Memory B cell (primary cell): ENCODE data around the gene CYBB.

Source experiments
- ATAC-seq: fragments of 150-1000 bp; cut with Tn5 transposase; 2 replicates; pipeline ENCODE4 v1.10.0; 2021; ENCODE audit warnings: low read depth, mild to moderate bottlenecking, moderate library complexity
- DNase-seq, 2 donors: peaks; one replicate each; pipeline ENCODE4 v3.0.0; 2022; ENCODE audit warnings: low spot score in 2 of 2
- H3K27ac Mint-ChIP-seq: one replicate; pipeline ENCODE4 v1.8.0; 2022; ENCODE audit warnings: mild to moderate bottlenecking, moderate library complexity, mixed read lengths
- H3K27me3 Mint-ChIP-seq: one replicate; pipeline ENCODE4 v1.8.0; 2022; ENCODE audit warnings: mixed read lengths
- H3K36me3 Mint-ChIP-seq: one replicate; pipeline ENCODE4 v1.8.0; 2022; ENCODE audit warnings: mild to moderate bottlenecking, mixed read lengths
- H3K4me1 Mint-ChIP-seq: one replicate; pipeline ENCODE4 v1.8.0; 2022; ENCODE audit warnings: mixed read lengths
- H3K4me3 Mint-ChIP-seq: one replicate; pipeline ENCODE4 v1.8.0; 2022; ENCODE audit warnings: mild to moderate bottlenecking, moderate library complexity, mixed read lengths
- H3K9me3 Mint-ChIP-seq: one replicate; pipeline ENCODE4 v1.8.0; 2022; ENCODE audit warnings: mixed read lengths

The CYBB gene

DNA sequence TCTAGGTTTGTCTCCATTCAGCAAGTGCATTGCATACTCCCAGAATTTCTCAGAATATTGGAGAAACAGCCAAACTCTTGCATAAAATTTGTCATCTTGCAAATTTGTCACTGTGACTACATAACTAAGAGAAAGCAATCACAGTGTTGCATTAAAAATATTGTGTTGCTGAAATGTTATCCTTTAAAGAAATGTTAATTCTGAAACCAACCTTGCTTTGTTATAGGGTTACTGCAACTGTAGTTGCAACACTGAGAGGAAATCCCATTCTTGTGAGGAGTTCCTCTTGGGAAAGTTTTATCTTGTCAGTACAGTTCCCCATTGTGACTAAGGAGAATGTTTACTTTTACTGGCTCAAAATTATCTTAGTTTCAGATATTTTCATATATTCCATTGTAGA is 20.9 kb downstream of the CYBB start:
- no peak for DNase-seq
- no peaks in the 10 kb centered on the region for H3K9me3 Mint-ChIP-seq
- no peak for ATAC-seq
- peak overlapping the region; percentile 87 for H3K27ac Mint-ChIP-seq
- H3K36me3 Mint-ChIP-seq: peaks cover 17% of the 10 kb centered on the region
- H3K4me3 Mint-ChIP-seq: no peak overlapping the region
- no peaks in the 10 kb centered on the region for H3K27me3 Mint-ChIP-seq
- peaks cover 6% of the 10 kb centered on the region for H3K4me1 Mint-ChIP-seq

DNA sequence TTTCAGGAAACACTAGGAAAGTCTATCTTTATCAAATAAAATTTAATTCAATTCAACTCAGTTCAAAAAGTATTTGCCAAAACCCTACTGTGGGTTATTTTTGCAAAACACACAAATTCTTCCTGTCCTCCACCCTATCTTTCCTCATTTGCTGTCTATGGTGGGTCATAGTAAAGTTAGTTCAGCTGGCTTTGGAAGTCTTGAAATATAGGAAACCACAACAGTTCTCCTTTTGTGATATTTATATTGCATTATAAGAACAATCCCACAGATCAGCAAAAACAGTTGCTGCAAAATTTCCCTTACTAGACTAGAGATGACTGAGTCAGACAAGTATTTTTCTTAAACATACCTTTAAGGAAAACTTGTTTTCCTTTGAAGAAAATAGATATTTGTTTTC is 22.2 kb downstream of the CYBB start:
- H3K4me1 Mint-ChIP-seq: peaks cover 7% of the 10 kb centered on the region
- H3K4me3 Mint-ChIP-seq: no peak overlapping the region
- no peak for ATAC-seq
- H3K36me3 Mint-ChIP-seq: peaks cover 15% of the 10 kb centered on the region
- peak overlapping the region; percentile 87 for H3K27ac Mint-ChIP-seq
- H3K9me3 Mint-ChIP-seq: no peaks in the 10 kb centered on the region
- DNase-seq: no peak
- no peaks in the 10 kb centered on the region for H3K27me3 Mint-ChIP-seq

DNA sequence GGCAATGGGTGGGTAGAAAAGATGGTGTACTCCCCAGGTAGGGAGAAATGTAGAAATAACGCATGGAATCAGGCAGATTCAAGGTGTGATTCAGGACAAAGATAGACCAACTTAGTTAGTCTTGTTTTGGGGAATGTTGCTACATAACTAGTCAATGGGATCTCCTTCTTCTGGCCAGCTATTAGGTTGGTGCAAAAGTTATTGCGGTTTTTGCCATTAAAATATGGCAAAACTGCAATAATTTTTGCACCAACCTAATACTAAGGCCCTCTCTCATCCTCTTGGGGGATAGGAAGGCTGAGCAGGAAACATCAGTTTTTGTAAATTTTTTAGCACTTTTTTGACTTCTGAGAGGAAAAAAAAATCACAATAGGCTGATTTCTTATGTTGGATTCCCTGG is 23.2 kb downstream of the CYBB start:
- Mint-ChIP-seq H3K36me3 (peaks cover 16% of the 10 kb centered on the region), H3K9me3 (no peaks in the 10 kb centered on the region)

GRCh38 chrX:37809970-37810369 is 30.1 kb downstream of the CYBB start:
- DNase-seq (no peak), ATAC-seq (no peak)
- no peaks in the 10 kb centered on the region for H3K27me3 Mint-ChIP-seq
- no peak overlapping the region for H3K4me3 Mint-ChIP-seq
- H3K27ac Mint-ChIP-seq: peak overlapping the region; percentile 79
- peaks cover 18% of the 10 kb centered on the region for H3K36me3 Mint-ChIP-seq
- peaks cover 21% of the 10 kb centered on the region for H3K4me1 Mint-ChIP-seq
- no peaks in the 10 kb centered on the region for H3K9me3 Mint-ChIP-seq

More for the DNA sequence above, 23.2 kb downstream of the CYBB start:
- Mint-ChIP-seq H3K27ac (no peak overlapping the region), H3K4me1 (peaks cover 7% of the 10 kb centered on the region), H3K27me3 (no peaks in the 10 kb centered on the region), H3K4me3 (no peak overlapping the region)
- ATAC-seq: no peak
- DNase-seq: no peak

DNA sequence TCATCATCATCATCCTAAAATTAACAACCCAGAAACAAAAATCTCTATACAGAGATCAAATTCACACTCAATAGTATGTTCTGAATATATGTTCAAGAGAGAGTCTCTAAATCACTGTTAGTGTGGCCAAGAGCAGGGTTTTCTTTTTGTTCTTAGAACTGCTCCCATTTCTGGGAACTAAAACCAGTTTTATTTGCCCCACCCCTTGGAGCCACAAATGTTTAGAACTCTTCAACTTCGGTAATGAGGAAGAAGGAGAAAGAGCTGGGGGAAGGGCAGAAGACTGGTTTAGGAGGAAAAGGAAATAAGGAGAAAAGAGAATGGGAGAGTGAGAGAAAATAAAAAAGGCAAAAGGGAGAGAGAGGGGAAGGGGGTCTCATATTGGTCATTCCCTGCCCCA is 32.3 kb downstream of the CYBB start:
- Mint-ChIP-seq H3K9me3 (no peaks in the 10 kb centered on the region), H3K27me3 (no peaks in the 10 kb centered on the region), H3K27ac (peak overlapping the region; percentile 77), H3K4me3 (peak overlapping the region; percentile 22), H3K4me1 (peaks cover 28% of the 10 kb centered on the region), H3K36me3 (peaks cover 16% of the 10 kb centered on the region)
- DNase-seq: no peak
- ATAC-seq: no peak

GRCh38 chrX:37813570-37813969 is 33.7 kb downstream of the CYBB start:
- no peak overlapping the region for H3K4me3 Mint-ChIP-seq
- H3K4me1 Mint-ChIP-seq: peaks cover 31% of the 10 kb centered on the region
- no peak for ATAC-seq
- no peak for DNase-seq
- no peaks in the 10 kb centered on the region for H3K27me3 Mint-ChIP-seq
- H3K36me3 Mint-ChIP-seq: peaks cover 14% of the 10 kb centered on the region
- peak overlapping the region; percentile 86 for H3K27ac Mint-ChIP-seq
- H3K9me3 Mint-ChIP-seq: no peaks in the 10 kb centered on the region

DNA sequence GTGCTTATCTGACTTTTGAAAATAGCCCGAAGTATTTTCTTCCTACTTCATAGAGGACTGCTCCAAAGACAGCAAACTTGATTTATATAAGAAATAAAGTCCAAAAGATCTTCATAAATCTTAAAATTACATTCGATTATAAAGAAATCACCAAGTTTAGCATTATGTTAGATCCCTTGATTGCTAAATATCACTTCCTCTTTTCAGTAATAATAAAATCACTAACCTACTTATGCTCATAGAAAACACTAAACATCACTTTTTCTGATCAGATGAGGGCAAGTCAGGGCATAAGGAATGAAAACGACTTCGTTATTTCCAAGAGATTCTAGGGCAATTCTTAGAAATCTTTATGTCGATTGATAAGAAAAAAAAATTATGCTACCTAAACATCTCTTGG is 35.5 kb downstream of the CYBB start:
- Mint-ChIP-seq H3K4me1 (peaks cover 34% of the 10 kb centered on the region), H3K27ac (peak overlapping the region; percentile 99)

GRCh38 chrX:37816766-37817165 is 36.9 kb downstream of the CYBB start:
- Mint-ChIP-seq H3K27ac (peak overlapping the region; percentile 99), H3K36me3 (peaks cover 4% of the 10 kb centered on the region), H3K4me1 (peaks cover 35% of the 10 kb centered on the region), H3K4me3 (peak overlapping the region; percentile 87), H3K9me3 (no peaks in the 10 kb centered on the region), H3K27me3 (no peaks in the 10 kb centered on the region)
- peak; percentile 44 for ATAC-seq
- DNase-seq: peak in 1 of 2 donors; percentile 10

More for the DNA sequence above, 35.5 kb downstream of the CYBB start:
- Mint-ChIP-seq H3K9me3 (no peaks in the 10 kb centered on the region), H3K27me3 (no peaks in the 10 kb centered on the region), H3K36me3 (peaks cover 8% of the 10 kb centered on the region), H3K4me3 (peak overlapping the region; percentile 32)
- DNase-seq (no peak), ATAC-seq (no peak)

DNA sequence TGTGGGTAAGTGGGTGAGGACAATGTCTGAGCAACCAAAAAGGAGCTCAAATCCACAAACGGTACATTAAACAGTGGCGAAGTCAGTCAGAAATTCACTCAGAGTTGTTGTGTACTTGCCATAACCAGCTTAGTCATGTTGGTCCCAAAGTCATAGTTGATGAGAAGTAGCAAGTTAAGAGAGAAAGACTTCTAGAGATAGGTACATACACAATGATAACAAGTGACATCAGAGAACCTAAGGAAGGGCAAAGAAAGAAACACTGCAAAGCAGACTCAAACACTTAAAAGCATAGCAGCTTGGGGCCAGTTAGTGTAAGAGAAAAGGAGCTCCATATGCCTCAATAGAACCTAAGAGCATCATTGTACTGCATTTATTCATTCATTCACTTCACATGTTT is 37.3 kb downstream of the CYBB start:
- Mint-ChIP-seq H3K9me3 (no peaks in the 10 kb centered on the region), H3K36me3 (peaks cover 3% of the 10 kb centered on the region), H3K27ac (peak overlapping the region; percentile 99), H3K27me3 (no peaks in the 10 kb centered on the region), H3K4me1 (peaks cover 33% of the 10 kb centered on the region), H3K4me3 (peak overlapping the region; percentile 87)
- DNase-seq (peak in 1 of 2 donors; percentile 2), ATAC-seq (peak; percentile 3)

DNA sequence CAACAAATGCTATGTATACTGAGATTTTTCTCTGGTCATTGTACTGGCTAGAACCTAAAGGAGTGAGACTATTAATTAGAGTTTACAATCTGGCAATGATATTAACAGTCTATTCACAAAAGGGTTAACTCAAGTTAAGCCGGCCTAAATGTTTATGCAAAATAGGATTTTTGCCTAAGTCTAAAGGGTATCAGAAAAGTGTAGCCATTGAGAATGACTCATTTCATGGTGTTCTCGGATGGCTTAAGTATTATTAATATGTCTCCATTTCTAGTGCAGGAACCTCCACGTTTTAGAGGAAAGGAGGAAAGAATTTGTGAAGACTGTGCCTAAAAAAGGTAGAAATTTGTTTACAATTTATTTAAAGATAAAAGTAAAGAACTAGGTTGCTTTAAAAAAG is 37.7 kb downstream of the CYBB start:
- H3K9me3 Mint-ChIP-seq: no peaks in the 10 kb centered on the region
- DNase-seq: peak in 1 of 2 donors; percentile 20
- H3K36me3 Mint-ChIP-seq: peaks cover 2% of the 10 kb centered on the region
- peak; percentile 57 for ATAC-seq
- peak overlapping the region; percentile 99 for H3K27ac Mint-ChIP-seq
- H3K4me1 Mint-ChIP-seq: peaks cover 33% of the 10 kb centered on the region
- peak overlapping the region; percentile 87 for H3K4me3 Mint-ChIP-seq
- H3K27me3 Mint-ChIP-seq: no peaks in the 10 kb centered on the region

- Mint-ChIP-seq H3K27me3 (no peaks in the 10 kb centered on the region), H3K9me3 (no peaks in the 10 kb centered on the region), H3K4me3 (peak overlapping the region; percentile 83), H3K27ac (peak overlapping the region; percentile 99), H3K4me1 (peaks cover 36% of the 10 kb centered on the region), H3K36me3 (peaks cover 2% of the 10 kb centered on the region)
- DNase-seq (peak in 1 of 2 donors; percentile 33), ATAC-seq (peak; percentile 76)
Measured at GRCh38 chrX:37818031-37818430, 38.2 kb downstream of the CYBB start.

DNA sequence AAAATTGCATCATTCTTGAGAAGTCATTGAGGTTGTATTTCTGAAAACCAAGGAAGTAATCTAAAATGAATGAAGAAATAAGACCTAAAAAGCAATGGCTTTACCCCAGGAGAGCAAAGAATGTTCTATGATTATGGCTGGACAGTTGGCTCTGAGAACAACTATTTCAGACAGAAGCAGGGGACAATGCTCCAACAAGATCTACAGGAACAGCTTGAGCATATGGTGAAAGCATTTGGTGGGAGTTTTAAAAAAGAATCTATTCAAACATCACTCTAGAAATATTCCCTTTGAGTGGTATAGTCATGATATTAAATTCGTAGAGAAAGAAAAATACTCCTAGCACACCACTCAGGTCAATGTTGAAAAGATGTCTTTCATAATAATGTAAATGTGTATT is 40.8 kb downstream of the CYBB start:
- H3K27ac Mint-ChIP-seq: peak overlapping the region; percentile 38
- DNase-seq: no peak
- H3K27me3 Mint-ChIP-seq: no peaks in the 10 kb centered on the region
- H3K9me3 Mint-ChIP-seq: no peaks in the 10 kb centered on the region
- peaks cover 2% of the 10 kb centered on the region for H3K36me3 Mint-ChIP-seq
- no peak overlapping the region for H3K4me3 Mint-ChIP-seq
- H3K4me1 Mint-ChIP-seq: peaks cover 47% of the 10 kb centered on the region
- no peak for ATAC-seq

- Mint-ChIP-seq H3K36me3 (no peaks in the 10 kb centered on the region), H3K9me3 (no peaks in the 10 kb centered on the region), H3K27me3 (no peaks in the 10 kb centered on the region), H3K27ac (peak overlapping the region; percentile 56), H3K4me1 (peaks cover 30% of the 10 kb centered on the region), H3K4me3 (peak overlapping the region; percentile 31)
- ATAC-seq: no peak
- DNase-seq: no peak
Measured at GRCh38 chrX:37824491-37825214, 44.8 kb downstream of the CYBB start.

DNA sequence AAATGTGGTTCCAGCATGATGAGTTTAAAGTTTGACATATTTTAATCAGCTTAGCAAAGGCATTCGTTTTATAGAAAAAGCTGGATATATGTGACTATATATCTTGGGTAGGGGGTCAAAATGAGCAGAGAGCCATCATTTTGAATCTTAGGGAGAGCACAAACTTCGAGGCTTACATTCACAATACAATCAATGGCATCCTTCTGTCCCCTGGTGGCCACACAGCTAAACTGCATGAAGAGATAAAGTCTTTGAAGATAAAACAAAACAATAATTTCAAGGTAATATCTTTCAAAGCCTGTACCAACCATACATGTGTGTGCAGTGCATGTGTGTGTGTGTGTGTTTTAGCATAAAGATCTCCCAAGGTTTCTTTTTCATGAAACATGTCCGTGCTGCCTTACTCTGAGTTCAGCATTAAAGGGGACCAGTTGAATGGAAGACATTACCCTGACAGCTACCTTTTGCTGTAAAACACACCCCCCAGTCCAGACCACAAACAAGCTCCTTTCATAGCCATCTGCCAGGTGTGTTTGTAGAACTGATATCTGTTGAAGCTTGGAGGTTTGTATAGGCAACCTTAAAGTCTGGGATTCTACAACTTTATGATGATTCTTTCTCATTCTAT is 45.5 kb downstream of the CYBB start:
- Mint-ChIP-seq H3K36me3 (no peaks in the 10 kb centered on the region), H3K27me3 (no peaks in the 10 kb centered on the region), H3K27ac (peak overlapping the region; percentile 56), H3K4me1 (peaks cover 29% of the 10 kb centered on the region), H3K4me3 (no peak overlapping the region), H3K9me3 (no peaks in the 10 kb centered on the region)
- ATAC-seq (peak; percentile 70), DNase-seq (peak; percentile 44 to 57)
